HG03175 (cell line): ENCODE measurements around the gene ZNF654.
"Not testable (repeated sequence)": the region's sequence is repeated elsewhere in the genome, so short reads cannot be mapped to it uniquely, and the experiment has no call there.

Experiments
- ATAC-seq: cut with Tn5 transposase; IDR thresholded peaks from one replicate; pipeline ENCODE4 v1.9.1; 2021; ENCODE audit warnings: mild to moderate bottlenecking, moderate library complexity; ENCODE audit not compliant: unreplicated experiment

ZNF654 gene

GRCh38 chr3:88058581-88059379 lies at the start of gene ZNF654, which contains the start of gene CGGBP1:
ZNF654 (plus strand) TSS chr3:88059255; CDS start chr3:88059320, 65 bp downstream.
CGGBP1 (minus strand) TSS chr3:88059005; CDS start chr3:88055976, 3,029 bp downstream.
- peak; percentile 95 for ATAC-seq

DNA sequence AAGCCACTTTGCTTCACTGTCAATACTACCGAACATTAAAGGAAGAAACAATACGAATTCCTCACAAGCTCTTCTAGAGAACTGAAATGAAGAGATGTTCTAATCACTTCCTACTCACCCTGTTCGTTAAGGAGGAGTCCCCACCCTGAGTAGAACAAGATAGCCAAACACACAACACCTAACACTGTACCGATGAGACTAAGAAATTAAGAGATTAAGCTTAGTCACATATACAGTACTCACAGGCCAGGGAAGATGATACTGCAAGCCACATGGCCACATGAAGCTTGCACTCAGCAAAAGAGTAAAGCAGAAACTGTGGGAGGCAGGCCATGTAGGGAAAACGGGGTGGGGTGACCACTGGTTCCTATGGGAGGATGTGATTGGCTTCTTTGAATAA lies 48.2 kb upstream of the ZNF654 start:
- no peak for ATAC-seq

DNA sequence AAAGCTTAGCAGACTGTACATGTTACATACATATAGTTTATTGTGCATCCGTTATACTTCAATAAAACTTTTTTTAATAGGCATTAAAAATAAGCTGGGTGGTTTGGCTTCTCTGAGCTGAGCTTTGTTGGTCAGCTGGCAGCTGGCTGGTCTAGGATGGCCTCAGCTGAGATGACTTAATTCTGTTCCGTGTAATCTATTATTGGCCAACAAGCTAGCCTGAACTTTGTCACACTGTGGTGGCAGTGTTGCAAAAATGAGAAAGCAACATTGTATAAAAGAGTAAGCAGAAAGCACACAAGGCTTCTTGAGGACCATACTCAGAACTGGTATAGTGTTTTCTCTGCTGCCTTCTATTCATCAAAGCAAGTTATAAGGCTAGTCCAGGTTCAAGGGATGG lies 45.5 kb upstream of the ZNF654 start:
- ATAC-seq: no peak

GRCh38 chr3:88015656-88016055 lies 43.4 kb upstream of the ZNF654 start:
- ATAC-seq: not testable (repeated sequence)

DNA sequence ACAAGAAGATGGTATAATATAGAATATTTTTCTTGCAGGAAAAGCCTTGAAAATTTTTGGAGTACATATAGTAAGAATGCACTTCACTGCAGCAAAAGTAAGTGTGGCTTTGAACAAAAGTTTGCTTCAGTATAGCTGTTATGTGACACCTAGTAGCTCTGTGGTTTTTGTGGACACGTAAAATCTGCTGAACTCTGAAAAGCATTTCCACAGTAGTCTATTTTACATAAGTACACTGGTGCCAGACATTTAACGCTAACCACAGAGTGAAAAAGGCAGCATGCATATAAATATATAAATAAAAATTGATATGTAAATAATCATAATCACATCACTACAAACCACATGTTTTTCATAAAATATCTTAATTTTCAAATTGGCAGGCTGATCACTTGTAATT lies 40.0 kb upstream of the ZNF654 start:
- ATAC-seq: peak; percentile 97

DNA sequence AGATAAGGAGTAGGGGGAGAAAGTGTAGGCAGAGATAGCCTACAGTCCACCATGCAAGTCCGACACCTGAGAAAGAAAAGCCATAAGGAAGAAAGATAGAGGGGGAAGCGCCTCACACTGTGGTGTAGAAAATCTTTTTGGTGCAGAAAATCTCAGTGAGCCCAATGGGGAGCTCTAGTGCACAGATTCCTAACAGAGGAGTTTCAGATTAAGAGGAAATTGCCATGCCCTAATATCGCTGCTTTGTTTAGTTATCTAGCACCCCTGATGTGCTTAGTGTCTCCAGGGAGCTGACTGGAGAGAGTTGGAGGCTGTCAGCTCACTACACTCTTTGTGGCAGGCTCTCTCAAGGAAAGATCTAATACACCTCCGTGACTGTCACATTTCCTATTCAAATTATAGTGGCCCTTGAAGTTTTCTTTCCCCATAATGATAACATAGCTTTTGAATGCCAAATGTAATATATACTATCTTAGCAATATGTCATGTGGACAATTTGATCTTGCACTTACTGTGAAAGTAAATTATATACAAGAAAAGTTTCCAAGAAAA lies 34.0 kb upstream of the ZNF654 start:
- no peak for ATAC-seq

DNA sequence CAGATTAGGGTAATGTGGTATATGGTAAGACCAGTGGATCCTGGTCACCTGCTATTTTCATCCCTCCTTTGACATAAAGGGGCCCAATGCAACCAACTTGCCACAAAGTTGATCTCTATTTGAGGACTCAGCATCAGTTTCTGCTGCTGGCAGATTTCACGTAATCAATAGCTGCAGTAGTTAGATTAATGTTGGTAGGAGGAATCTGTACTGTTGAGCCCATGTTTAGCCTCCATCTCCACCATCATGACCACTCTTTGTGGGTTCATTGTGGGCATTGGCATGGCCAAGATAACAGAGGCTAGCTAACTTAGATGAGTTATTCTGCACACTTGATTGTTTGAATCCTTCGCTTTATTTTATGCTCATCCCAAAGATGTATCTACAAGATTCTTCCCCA lies 30.2 kb upstream of the ZNF654 start:
- ATAC-seq: no peak

DNA sequence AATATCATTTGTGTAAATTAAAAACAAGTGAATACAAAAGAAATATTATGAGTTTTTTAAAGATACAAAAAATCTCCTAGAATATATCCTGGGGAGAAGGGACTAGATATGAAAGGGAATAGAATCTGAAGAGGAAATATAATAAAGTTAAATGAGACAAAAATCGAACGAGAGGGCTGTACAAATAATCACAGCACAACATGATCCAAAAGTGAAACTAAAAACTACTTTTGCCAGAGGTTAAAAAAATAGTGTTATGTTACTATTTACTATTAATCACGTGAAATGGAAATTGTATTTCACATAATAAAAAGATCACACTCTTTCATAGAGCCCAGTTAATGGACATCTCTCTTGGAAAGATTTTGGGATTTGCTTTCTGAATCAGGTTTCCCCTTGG lies 28.8 kb upstream of the ZNF654 start:
- no peak for ATAC-seq

DNA sequence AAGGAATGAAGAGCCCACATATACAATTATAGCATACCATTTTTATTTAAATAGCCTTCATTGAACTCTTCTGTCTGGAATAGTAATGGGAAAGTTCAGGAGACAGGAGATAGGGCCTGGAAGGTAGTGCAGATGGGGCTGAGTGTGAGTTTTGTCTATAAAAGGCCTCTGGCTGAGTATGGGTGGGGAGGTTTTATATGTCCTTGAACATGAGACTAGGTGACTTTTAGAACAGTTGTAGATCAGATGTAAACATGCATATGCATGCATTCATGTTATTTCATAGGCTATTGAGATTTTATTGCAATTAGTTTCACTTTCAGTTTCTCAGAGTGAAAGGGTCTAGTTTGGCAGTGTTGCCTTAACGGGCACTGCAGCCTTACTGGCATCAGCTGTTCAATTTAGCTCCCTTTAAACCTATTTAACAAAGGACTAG lies 27.4 kb upstream of the ZNF654 start:
- peak; percentile 87 for ATAC-seq

- no peak for ATAC-seq
Measured at GRCh38 chr3:88032245-88032644, 26.8 kb upstream of the ZNF654 start.

GRCh38 chr3:88033079-88033478 lies 26.0 kb upstream of the ZNF654 start:
- no peak for ATAC-seq

- ATAC-seq: no peak
Measured at GRCh38 chr3:88033808-88034207, 25.2 kb upstream of the ZNF654 start.

DNA sequence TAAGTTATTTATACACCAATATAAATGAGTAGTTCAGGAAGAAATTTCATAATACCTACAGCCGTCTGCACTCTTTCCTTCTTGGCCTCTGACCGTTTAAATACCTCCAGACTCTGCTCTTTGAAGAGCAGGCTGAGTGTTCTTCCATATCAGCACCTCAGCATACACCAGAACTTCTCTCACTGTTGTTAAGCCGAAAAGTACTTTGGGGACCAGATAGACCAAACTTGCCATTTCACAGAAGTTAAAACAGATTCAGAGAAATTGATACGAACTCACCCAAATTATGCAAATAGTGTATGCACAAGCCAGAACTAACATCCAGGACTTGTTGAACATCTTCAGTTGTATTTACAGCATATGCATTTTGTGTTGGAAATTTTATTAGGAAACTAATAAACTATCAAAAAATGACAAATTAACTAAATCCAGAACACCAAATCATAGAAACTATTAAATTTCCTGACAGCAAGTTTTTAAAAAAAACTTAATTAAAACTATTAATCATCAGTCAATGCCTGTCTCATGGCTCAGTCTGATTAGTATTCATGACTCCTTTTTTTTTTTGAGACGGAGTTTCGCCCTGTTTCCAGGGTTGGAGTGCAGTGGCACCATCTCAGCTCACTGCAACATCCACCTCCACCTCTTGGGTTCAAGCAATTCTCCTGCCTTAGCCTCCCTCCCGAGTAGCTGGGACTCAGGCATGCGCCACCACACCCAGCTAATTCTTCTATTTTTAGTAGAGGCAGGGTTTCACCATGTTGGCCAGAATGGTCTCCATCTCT lies 24.4 kb upstream of the ZNF654 start:
- ATAC-seq: no peak

DNA sequence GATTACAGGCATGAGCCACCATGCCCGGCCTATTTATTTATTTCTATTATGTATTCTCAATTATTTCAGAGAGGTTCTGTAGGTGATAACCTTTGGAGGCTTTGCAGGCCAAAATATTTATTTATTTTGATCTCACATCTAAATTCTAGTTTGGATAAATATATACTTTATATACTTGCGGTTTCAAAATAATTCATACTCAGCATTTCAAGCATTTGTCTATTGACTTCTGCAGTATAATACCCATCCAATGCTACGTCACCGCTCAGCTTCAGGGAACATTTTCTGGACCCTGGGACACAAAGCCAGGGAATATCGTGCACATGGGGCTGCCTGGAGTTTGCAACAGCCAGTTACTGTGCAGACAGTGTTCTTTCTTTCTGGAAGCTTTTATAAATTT lies 22.8 kb upstream of the ZNF654 start:
- ATAC-seq: no peak

DNA sequence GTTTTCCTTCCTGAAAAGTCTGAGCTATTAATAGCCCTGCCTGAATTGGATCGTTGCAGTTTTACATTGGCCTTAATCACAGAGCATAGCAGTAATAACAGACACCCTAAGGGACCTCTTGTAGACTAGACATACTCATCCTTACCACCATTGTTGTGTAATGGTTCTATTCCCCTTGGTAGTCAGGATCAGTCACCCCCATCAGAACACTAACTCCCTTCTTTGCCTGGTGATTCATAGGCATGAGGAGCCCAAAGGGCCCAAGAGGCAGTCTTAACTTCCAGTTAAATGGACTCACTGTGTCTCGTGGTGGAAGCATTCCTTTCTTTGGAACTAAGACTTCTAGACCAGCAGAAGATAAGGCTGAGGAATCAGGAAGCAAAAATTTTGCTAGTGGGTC lies 20.5 kb upstream of the ZNF654 start:
- no peak for ATAC-seq

GRCh38 chr3:88040529-88040928 lies 18.5 kb upstream of the ZNF654 start:
- ATAC-seq: no peak

GRCh38 chr3:88041005-88041404 lies 18.1 kb upstream of the ZNF654 start:
- no peak for ATAC-seq

GRCh38 chr3:88044411-88044810 lies 14.6 kb upstream of the ZNF654 start:
- no peak for ATAC-seq

- no peak for ATAC-seq
Measured at GRCh38 chr3:88046766-88047165, 12.3 kb upstream of the ZNF654 start.

DNA sequence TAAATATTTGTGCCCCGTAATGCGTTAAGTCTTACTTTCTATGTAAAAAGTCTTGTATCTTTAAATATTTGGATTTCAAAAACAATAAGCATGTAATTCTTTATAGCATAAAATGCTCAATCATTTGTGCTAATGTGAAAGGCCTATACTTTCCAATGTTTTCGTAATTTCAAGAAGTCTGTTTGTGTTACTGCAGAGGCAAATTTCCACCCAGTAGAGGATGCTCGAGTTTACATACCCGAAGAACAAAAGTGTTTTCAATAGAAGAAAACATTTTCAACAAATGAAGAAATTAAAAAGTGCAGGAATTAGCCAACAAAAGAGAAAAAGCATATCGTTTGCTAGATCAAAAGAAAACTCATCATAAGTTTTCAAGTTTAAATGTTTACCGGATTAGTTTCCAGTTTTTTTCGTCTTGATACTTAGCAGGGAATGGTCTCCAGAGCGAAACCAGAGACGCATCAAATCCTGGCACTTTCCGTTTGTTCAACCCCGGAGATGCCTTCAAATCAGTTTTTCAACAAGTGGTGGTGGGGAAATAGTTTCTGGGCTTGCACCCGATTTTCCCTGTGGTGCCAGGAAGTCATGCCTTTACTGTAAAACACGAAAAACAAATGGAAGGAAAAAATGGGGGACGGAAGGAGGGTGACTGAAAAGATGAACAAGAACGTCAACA lies 1.3 kb upstream of the ZNF654 start:
- no peak for ATAC-seq

DNA sequence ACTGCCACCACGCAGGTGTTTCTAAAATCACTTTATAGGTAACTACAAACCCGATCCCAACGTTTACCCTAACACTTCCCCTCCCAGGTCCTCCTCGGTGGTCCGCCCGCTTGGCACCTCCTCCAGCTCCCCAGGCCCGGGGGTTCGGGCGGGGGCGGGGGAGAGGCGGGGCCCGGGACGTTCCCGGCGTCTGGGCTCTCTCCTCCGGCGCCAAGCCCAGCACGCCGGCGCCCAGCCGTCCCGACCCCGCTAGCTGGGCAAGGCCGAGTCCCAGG lies 812 bp upstream of the ZNF654 start:
- no peak for ATAC-seq
